Pancreas (tissue), 10 donors: ENCODE results near the gene PTTG1IP. TPM values are rescaled to one million over a fixed set of nuclear protein-coding genes. Genes with fewer than 3 reads are reported as not detected.

Source experiments
- ATAC-seq, 4 donors: fragments of 200-7000 bp; cut with Tn5 transposase; one replicate each; pipeline versions ENCODE4 v1.8.0 to v1.9.1; 2020; ENCODE audit warnings: mild to moderate bottlenecking in 4 of 4, moderate library complexity in 4 of 4
- DNase-seq, 6 donors: peaks; one replicate each; pipeline ENCODE4 v3.0.0-alpha.2; 2020
- FAIRE-seq: peaks from 2 replicates; lab custom pipeline; 2012; peaks lifted over from hg19 to GRCh38; lab: Jason Lieb, UNC
- H3K27ac ChIP-seq, 4 donors: fragments of 200-600 bp; sonication (generic); 1 replicate in 3 of 4; 2 replicates in 1 of 4; pipeline versions ENCODE4 v1.5.0 to v1.8.0; 2020
- H3K27me3 ChIP-seq, 4 donors: fragments of 200-600 bp; one replicate each; pipeline ENCODE4 v1.8.0; 2021
- H3K36me3 ChIP-seq, 3 donors: fragments of 200-600 bp; sonication (generic) in 1 of 3; one replicate each; pipeline versions ENCODE4 v1.5.0 to v1.8.0; 2020 to 2021
- H3K4me1 ChIP-seq, 3 donors: fragments of 200-600 bp; one replicate each; pipeline ENCODE4 v1.8.0; 2021
- H3K4me3 ChIP-seq, 4 donors: fragments of 200-600 bp; sonication (generic) in 2 of 4; one replicate each; pipeline versions ENCODE4 v1.5.0 to v1.8.0; 2020 to 2021
- H3K9me3 ChIP-seq, 4 donors: fragments of 200-600 bp; one replicate each; pipeline ENCODE4 v1.8.0; 2021
- CTCF ChIP-seq, 4 donors: fragments of 200-600 bp; sonication (generic) in 3 of 4; IDR thresholded peaks; one replicate each; pipeline versions ENCODE4 v1.5.0 to v1.8.0; 2021; ENCODE audit warnings: antibody characterized with exemption in 4 of 4
- WGBS, 2 donors: extraction: QIAGEN DNeasy Blood & Tissue Kit; methylation state at CpG; one replicate each; pipeline ENCODE4 v1.1.7; 2013; 5-methylcytosine and 5-hydroxymethylcytosine counted together
- intact Hi-C, 3 donors: fragments of 100-400 bp; cut with DNase I; formaldehyde crosslinking; loops; one replicate each; pipeline versions ENCODE4 v1.11.1 to v1.14.2; 2022
- polyA plus RNA-seq, 2 donors: library from polyadenylated mRNA; stranded (reverse); fragments of 200-250 nt; gene quantifications; one replicate each; pipeline ENCODE4 v1.2.3, GENCODE V29; 2013
- total RNA-seq, 6 donors: library from RNA; stranded (reverse); fragmentation: NEBNext Ultra II Directional in 4 of 6; extraction: Animal tissue kit (Norgen Biotek cat#: 25700) in 4 of 6; gene quantifications; one replicate each; pipeline versions ENCODE4 v1.2.1 to v1.2.4, GENCODE V29; 2021 to 2023
- donor health status: healthy with polysubstance abuse.
- donor health status: DM: no; HTN: no; CAD: no; lungs with moderate emphysema.
- donor health status: DM: no; HTN: no; CAD: no.
- donor health status: control.
- donor health status: control.
- donor health status: Bipolar disorder and iron deficiency.
- donor health status: DM: yes; HTN: yes; CAD: no.
- donor health status: DM: no; HTN: no; CAD: no.
- donor health status: DM: no; HTN: no; CAD: no.
- donor health status: DM: yes; HTN: yes; CAD: no.

Gene PTTG1IP
- total and polyA plus RNA-seq, 8 donors = 44.9 to 118 (median 60.6) TPM

DNA sequence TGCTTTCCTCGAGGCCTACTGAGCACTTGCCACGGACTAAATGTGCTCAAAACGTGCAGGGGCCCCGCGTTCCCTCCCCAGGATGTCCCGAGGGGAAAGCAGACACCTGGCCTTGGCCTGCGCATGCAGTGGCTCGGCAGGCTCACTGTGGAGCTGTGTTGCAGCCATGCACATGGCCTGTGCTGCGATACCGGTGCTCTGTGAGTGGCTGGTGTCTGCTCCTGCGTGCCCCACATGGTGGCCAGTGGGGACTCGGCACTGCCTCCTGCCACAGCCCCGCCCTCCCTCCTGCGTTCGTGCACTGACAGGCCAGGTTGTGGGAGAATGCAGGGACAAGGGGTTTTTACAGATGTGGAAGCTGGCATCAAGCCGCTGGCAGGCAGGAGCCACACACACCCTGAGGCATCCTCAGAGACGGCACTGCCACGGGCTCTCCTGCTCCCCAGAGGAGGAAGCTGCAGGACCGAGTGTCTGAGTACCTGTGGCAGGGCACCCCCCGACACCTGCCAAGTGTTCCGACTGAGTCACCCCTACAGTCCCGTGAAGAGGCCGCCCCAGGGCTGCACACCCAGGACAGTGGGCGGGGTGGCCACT is 16.9 kb upstream of the PTTG1IP start:
- peak in 2 of 6 donors; percentile 53 to 55 for DNase-seq
- FAIRE-seq = no peak
- H3K27me3 ChIP-seq = no peaks in the 10 kb centered on the region
- no peak for TF ChIP-seq CTCF (IDR thresholded peaks at IDR 0.05)
- no peaks in the 10 kb centered on the region for H3K4me1 ChIP-seq
- H3K27ac ChIP-seq = no peak overlapping the region
- no peaks in the 10 kb centered on the region for H3K36me3 ChIP-seq
- intact Hi-C loops = no loop called here
- no peaks in the 10 kb centered on the region for H3K9me3 ChIP-seq
- H3K4me3 ChIP-seq = no peak overlapping the region
- 51 to 58% methylated on average over 24 of the region's 24 CpGs for WGBS, 2 donors
- ATAC-seq = no peak

DNA sequence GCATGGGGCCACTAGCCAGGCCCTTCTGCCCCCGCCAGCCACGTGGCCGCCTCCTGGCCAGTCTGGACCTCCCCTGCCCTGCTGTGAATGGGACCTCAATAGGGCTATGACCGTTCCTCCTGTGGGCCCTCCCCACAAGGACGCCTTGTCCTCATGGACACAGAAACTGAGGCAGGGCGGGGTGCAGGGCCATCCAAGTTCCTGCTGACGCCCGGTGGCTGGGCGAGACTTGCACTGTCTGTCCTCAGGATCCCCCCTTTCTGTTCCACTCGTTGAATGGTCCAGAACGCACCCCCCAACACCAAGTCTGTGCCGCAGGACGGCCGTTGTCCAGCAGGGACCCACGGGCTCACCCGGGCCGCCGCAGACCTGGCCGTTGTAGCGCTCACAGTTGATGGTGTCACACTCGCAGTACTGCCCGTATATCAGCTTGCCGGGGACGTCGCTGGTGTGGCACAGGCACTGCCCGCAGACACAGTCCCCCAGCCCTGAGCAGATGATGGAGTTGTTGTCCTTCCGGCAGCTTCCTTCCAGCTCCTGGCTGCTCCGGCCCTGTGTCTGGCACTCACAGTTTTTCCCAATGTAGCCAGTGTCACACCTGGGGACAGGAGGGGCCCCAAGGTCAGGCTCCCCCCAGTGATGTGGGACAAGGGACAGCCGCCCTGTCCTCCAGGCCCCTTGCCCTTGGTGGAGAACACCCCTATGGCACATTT is 16.3 kb upstream of the PTTG1IP start:
- ATAC-seq (no peak), DNase-seq (peak in 1 of 6 donors; percentile 46), FAIRE-seq (no peak)
- intact Hi-C loops = no loop called here
- Histone ChIP-seq H3K9me3 (no peaks in the 10 kb centered on the region), H3K27ac (no peak overlapping the region), H3K27me3 (no peaks in the 10 kb centered on the region), H3K4me1 (no peaks in the 10 kb centered on the region), H3K36me3 (no peaks in the 10 kb centered on the region), H3K4me3 (no peak overlapping the region)
- TF ChIP-seq CTCF (IDR thresholded peaks at IDR 0.05) = no peak
- WGBS, 2 donors = 76 to 85% methylated on average over 29 of the region's 29 CpGs

GRCh38 chr21:44888581-44889550 is 15.4 kb upstream of the PTTG1IP start:
- H3K4me3 ChIP-seq = no peak overlapping the region
- H3K27ac ChIP-seq = no peak overlapping the region
- no peak for ATAC-seq
- no peak for FAIRE-seq
- 75 to 84% methylated on average over 63 to 64 of the region's 64 CpGs for WGBS, 2 donors
- no peaks in the 10 kb centered on the region for H3K4me1 ChIP-seq
- H3K9me3 ChIP-seq = no peaks in the 10 kb centered on the region
- H3K36me3 ChIP-seq = no peaks in the 10 kb centered on the region
- no peak for TF ChIP-seq CTCF (IDR thresholded peaks at IDR 0.05)
- intact Hi-C loops = no loop called here
- peak in 2 of 6 donors; percentile 54 to 73 for DNase-seq
- H3K27me3 ChIP-seq = no peaks in the 10 kb centered on the region

DNA sequence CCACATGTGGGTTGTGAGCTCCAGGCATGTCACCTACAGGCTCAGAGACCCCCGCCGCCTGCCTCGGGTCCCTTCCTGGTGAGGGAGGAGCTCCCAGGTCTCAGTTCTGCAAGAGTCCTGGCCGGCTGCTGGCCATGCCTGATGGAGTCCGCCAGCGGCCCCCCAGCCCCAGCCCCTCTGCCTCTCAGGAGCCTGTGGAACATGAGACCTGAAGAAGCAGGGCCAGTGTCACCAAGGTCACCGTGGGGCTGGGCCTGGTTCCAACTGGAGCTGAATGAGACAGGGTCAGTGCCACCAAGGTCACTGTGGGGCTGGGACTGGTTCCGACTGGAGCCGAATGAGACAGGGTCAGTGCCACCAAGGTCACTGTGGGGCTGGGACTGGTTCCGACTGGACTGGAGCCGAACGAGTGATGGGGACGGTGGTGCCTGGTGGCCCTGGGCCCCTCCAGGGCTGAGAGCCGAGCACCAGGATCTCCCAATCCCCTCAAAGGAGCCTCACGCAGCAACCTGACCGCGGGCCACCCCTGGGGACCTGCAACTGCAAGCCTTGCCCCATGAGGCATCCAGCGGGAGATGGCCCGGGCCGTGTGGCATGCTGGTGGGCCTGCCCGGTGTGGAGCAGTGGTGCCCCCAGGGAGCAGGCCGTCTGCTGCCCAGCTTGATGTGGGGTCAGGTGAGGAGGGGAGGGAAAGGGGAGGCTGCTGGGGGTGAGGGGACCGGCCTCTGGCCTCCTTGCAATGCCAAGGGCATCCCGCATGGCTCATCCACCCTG is 14.5 kb upstream of the PTTG1IP start:
- H3K9me3 ChIP-seq = no peaks in the 10 kb centered on the region
- DNase-seq = peak in 3 of 6 donors; percentile 13 to 76 (median 52)

More for the DNA sequence above, 14.5 kb upstream of the PTTG1IP start:
- no peak for FAIRE-seq
- Histone ChIP-seq H3K4me3 (no peak overlapping the region), H3K36me3 (no peaks in the 10 kb centered on the region), H3K27ac (no peak overlapping the region), H3K27me3 (no peaks in the 10 kb centered on the region), H3K4me1 (no peaks in the 10 kb centered on the region)
- intact Hi-C loops = no loop called here
- no peak for TF ChIP-seq CTCF (IDR thresholded peaks at IDR 0.05)
- ATAC-seq = no peak
- 56 to 63% methylated on average over 22 to 24 of the region's 24 CpGs for WGBS, 2 donors
